Lung (tissue), 12 donors: ENCODE results near the gene CDH4. TPM values are rescaled to one million over a fixed set of nuclear protein-coding genes. Genes with fewer than 3 reads are reported as not detected.

ENCODE experiments used
- ATAC-seq: fragments of 200-7000 bp; cut with Tn5 transposase; one replicate; pipeline ENCODE4 v1.9.1; 2020; ENCODE audit warnings: moderate number of reproducible peaks; ENCODE audit not compliant: insufficient read depth, low FRiP score
- DNase-seq, 3 donors: peaks; one replicate each; pipeline ENCODE4 v3.0.0-alpha.2; 2013 to 2017
- H3K27ac ChIP-seq, 2 donors: one replicate each; pipeline ENCODE4 v1.5.1; 2013; ENCODE audit warnings: mild to moderate bottlenecking in 2 of 2, moderate library complexity in 2 of 2, control low read depth in 1 of 2, inconsistent platforms in 1 of 2, low read depth in 1 of 2, low read length in 1 of 2
- H3K27me3 ChIP-seq, 3 donors: one replicate each; pipeline ENCODE4 v1.5.1; 2013; ENCODE audit warnings: low read length in 2 of 3; ENCODE audit not compliant: control insufficient read depth in 3 of 3, insufficient read depth in 3 of 3
- H3K36me3 ChIP-seq, 4 donors: one replicate each; pipeline ENCODE4 v1.5.1; 2013; ENCODE audit warnings: low read length in 4 of 4, mild to moderate bottlenecking in 1 of 4, moderate library complexity in 1 of 4; ENCODE audit not compliant: control insufficient read depth in 4 of 4, insufficient read depth in 4 of 4
- H3K4me1 ChIP-seq, 5 donors: one replicate each; pipeline ENCODE4 v1.5.1; 2013; ENCODE audit warnings: low read length in 5 of 5, mild to moderate bottlenecking in 2 of 5, moderate library complexity in 1 of 5; ENCODE audit not compliant: control insufficient read depth in 5 of 5, insufficient read depth in 5 of 5
- H3K4me3 ChIP-seq: one replicate; pipeline ENCODE4 v1.5.1; 2013; ENCODE audit warnings: mild to moderate bottlenecking, control low read depth, moderate library complexity
- H3K9ac ChIP-seq, 2 donors: one replicate each; pipeline ENCODE4 v1.5.1; 2013; ENCODE audit warnings: low read length in 2 of 2, control low read depth in 1 of 2; ENCODE audit not compliant: insufficient read depth in 1 of 2
- H3K9me3 ChIP-seq, 4 donors: one replicate each; pipeline ENCODE4 v1.5.1; 2013; ENCODE audit warnings: low read length in 3 of 4, mild to moderate bottlenecking in 1 of 4, moderate library complexity in 1 of 4; ENCODE audit not compliant: control insufficient read depth in 4 of 4, insufficient read depth in 3 of 4
- WGBS, 2 donors: extraction: QIAGEN DNeasy Blood & Tissue Kit; methylation state at CpG; one replicate each; pipeline ENCODE4 v1.1.7; 2013; 5-methylcytosine and 5-hydroxymethylcytosine counted together
- polyA plus RNA-seq, 2 donors: library from polyadenylated mRNA; stranded (reverse); fragments of 200-250 nt; gene quantifications; one replicate each; pipeline ENCODE4 v1.2.1, GENCODE V29; 2013
- total RNA-seq, 2 donors: library from RNA; depleted of rRNA in 1 of 2; stranded (reverse); fragments of >200 nt in 1 of 2; gene quantifications; one replicate each; pipeline ENCODE4 v1.2.1, GENCODE V29; 2014 to 2021
- TF ChIP-seq, protein P1 (sequence below): IDR thresholded peaks from 2 replicates; pipeline ENCODE4 v1.5.1; 2012; ENCODE audit warnings: mild to moderate bottlenecking; ENCODE audit errors: control extremely low read depth, extremely low read depth
- donor health status: control.
- donor health status: control.
- donor health status: Bipolar disorder and iron deficiency.
- donor health status: healthy.
- donor health status: DM: yes; HTN: yes; CAD: no.

Gene CDH4
- total and polyA plus RNA-seq, 4 donors = 0.10 to 2.1 (median 0.34) TPM

DNA sequence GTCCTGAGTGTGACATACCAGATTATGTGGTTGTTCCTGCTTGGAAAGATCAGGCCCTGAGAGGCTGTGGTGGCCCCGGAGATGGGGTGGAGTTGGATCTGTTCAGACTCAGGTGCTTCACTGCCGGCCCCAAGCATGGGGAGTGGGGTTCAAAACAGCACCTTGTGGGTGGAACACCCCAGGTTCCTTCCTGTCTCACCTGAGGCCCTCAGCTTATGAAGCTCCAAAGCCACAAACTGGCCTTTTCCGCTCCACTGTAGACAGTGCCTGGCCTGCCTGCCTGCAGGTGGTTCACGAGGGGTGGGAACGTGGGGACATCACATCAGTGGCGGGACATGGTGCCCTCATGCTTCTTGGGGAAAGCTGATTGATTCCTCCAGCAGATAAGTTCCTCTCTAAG lies 667.2 kb downstream of the CDH4 start:
- 88 to 93% methylated on average over 6 of the region's 6 CpGs for WGBS, 2 donors
- no peak overlapping the region for H3K9ac ChIP-seq
- TF ChIP-seq, protein P1, sequence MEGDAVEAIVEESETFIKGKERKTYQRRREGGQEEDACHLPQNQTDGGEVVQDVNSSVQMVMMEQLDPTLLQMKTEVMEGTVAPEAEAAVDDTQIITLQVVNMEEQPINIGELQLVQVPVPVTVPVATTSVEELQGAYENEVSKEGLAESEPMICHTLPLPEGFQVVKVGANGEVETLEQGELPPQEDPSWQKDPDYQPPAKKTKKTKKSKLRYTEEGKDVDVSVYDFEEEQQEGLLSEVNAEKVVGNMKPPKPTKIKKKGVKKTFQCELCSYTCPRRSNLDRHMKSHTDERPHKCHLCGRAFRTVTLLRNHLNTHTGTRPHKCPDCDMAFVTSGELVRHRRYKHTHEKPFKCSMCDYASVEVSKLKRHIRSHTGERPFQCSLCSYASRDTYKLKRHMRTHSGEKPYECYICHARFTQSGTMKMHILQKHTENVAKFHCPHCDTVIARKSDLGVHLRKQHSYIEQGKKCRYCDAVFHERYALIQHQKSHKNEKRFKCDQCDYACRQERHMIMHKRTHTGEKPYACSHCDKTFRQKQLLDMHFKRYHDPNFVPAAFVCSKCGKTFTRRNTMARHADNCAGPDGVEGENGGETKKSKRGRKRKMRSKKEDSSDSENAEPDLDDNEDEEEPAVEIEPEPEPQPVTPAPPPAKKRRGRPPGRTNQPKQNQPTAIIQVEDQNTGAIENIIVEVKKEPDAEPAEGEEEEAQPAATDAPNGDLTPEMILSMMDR = no peak
- H3K4me3 ChIP-seq = no peak overlapping the region
- H3K27me3 ChIP-seq = peaks cover 0 to 3% (median 0%) of the 10 kb centered on the region in 3 donors
- no peak overlapping the region for H3K27ac ChIP-seq
- no peaks in the 10 kb centered on the region for H3K36me3 ChIP-seq
- DNase-seq (no peak), ATAC-seq (no peak)
- peaks cover 0 to 9% (median 0%) of the 10 kb centered on the region in 4 donors for H3K9me3 ChIP-seq
- no peaks in the 10 kb centered on the region for H3K4me1 ChIP-seq

DNA sequence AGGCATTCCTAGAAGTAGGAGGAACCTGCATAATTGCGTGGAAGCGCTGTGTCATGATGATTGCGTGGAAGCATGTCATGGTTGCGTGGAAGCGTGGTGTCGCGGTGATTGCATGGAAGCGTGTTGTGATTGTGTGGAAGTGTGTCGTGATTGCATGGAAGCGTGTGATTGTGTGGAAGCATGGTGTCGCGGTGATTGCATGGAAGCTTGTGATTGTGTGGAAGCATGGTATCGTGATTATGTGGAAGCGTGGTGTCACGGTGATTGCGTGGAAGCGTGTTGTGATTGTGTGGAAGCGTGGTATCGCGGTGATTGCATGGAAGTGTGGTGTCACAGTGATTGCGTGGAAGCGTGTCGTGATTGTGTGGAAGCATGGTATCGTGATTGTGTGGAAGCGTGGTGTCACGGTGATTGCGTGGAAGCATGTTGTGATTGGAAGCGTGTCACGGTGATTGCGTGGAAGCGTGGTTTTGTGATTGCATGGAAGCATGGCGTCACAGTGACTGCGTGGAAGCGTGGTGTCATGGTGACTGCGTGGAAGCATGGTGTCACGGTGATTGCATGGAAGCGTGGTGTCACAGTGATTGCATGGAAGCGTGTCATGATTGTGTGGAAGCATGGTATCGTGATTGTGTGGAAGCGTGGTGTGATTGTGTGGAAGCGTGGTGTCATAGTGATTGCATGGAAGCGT lies 667.8 kb downstream of the CDH4 start:
- ATAC-seq (no peak), DNase-seq (no peak)
- Histone ChIP-seq H3K27ac (no peak overlapping the region), H3K4me3 (no peak overlapping the region), H3K36me3 (no peaks in the 10 kb centered on the region), H3K27me3 (peaks cover 0 to 3% (median 0%) of the 10 kb centered on the region in 3 donors), H3K9me3 (peaks cover 0 to 9% (median 0%) of the 10 kb centered on the region in 4 donors), H3K4me1 (no peaks in the 10 kb centered on the region), H3K9ac (no peak overlapping the region)
- TF ChIP-seq, protein P1 = no peak
- WGBS, 2 donors = 86 to 88% methylated on average over 42 of the region's 42 CpGs

GRCh38 chr20:61922411-61922810 lies 670.4 kb downstream of the CDH4 start:
- H3K27ac ChIP-seq = no peak overlapping the region
- WGBS, 2 donors = 81 to 93% methylated on average over 8 of the region's 8 CpGs
- H3K9ac ChIP-seq = no peak overlapping the region
- no peak overlapping the region for H3K4me3 ChIP-seq
- ATAC-seq (no peak), DNase-seq (no peak)
- H3K9me3 ChIP-seq = peaks cover 0 to 14% (median 0%) of the 10 kb centered on the region in 4 donors
- H3K36me3 ChIP-seq = no peaks in the 10 kb centered on the region
- TF ChIP-seq, protein P1 = no peak
- no peaks in the 10 kb centered on the region for H3K4me1 ChIP-seq
- peaks cover 0 to 3% (median 0%) of the 10 kb centered on the region in 3 donors for H3K27me3 ChIP-seq

DNA sequence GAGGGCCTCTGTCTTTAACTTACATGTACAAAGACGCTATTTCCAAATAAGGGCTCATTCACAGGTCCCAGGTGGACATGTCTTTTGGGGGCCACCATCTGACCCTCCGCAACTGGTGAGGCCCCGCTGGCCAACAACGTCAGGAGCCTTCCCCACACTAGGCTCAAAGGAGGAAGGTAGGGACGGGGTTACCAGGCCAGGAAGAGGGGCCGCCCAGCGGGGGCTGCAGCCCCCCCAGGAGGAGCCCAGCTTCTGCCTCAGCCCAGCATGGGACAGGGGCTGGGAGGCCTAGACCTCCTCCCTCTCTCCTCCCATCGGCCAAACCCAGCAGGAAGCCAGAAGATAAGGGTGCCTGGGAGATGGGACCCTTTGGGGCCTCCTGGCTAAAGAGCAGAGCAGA lies 670.9 kb downstream of the CDH4 start:
- H3K27ac ChIP-seq = no peak overlapping the region
- TF ChIP-seq, protein P1 = no peak
- no peak overlapping the region for H3K9ac ChIP-seq
- no peak for ATAC-seq
- H3K4me1 ChIP-seq = no peaks in the 10 kb centered on the region
- DNase-seq = no peak
- H3K4me3 ChIP-seq = no peak overlapping the region
- no peaks in the 10 kb centered on the region for H3K27me3 ChIP-seq
- H3K9me3 ChIP-seq = peaks cover 0 to 17% (median 0%) of the 10 kb centered on the region in 4 donors
- 77 to 86% methylated on average over 8 of the region's 8 CpGs for WGBS, 2 donors
- H3K36me3 ChIP-seq = no peaks in the 10 kb centered on the region
